GM21423 (cell line): ENCODE results near the gene THRB.

Source experiments
- ATAC-seq: cut with Tn5 transposase; IDR thresholded peaks from one replicate; pipeline ENCODE4 v1.9.1; 2021; ENCODE audit warnings: mild to moderate bottlenecking, moderate library complexity; ENCODE audit not compliant: unreplicated experiment

THRB gene

DNA sequence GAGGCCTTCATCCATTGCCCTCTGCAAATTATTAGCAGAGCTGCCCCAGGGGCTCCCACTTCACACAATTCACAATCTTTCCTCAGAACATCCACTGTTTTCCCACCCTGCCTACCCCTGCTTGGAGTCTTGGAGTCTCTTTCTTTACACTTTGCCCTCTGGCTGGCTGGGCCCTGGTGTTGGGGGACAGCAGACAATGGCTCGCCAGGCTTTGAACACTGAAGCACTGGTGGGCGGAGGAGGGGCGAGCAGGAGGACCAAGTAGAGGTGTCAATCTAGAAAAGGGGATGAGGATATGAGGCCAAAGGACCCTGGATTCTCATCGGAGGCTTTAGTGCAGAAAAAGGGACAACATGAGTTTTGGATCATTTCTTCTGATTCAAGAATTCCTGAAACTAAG, 337.5 kb downstream of the THRB start:
- ATAC-seq, result no peak

- no peak for ATAC-seq
These were observed 338.2 kb downstream of the THRB start for GRCh38 chr3:24156466-24156865.

- ATAC-seq, result no peak
These were observed 339.4 kb downstream of the THRB start for GRCh38 chr3:24155276-24155675.

DNA sequence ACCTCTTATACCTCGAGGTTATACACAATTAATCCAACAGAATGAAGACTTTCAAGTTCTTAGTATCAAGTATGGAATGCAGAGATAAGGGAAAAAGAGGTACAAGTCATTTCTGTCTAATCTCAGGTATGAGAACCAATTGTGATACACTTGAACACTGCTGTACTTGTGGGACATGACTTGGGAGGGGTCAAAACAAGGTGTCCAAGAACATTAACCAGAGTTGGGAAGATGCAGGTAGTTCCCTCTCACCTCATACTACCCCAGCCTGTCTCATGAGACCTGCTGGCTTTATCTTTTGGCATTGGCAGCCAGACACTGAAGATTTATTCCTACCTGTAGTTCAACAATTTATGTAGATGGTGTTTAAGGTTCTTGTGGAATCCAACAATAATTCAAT, 339.9 kb downstream of the THRB start:
- ATAC-seq, result peak; percentile 8

GRCh38 chr3:24154013-24154695, 340.5 kb downstream of the THRB start:
- ATAC-seq, result peak; percentile 67

GRCh38 chr3:24151594-24151993, 343.1 kb downstream of the THRB start:
- ATAC-seq, result no peak

DNA sequence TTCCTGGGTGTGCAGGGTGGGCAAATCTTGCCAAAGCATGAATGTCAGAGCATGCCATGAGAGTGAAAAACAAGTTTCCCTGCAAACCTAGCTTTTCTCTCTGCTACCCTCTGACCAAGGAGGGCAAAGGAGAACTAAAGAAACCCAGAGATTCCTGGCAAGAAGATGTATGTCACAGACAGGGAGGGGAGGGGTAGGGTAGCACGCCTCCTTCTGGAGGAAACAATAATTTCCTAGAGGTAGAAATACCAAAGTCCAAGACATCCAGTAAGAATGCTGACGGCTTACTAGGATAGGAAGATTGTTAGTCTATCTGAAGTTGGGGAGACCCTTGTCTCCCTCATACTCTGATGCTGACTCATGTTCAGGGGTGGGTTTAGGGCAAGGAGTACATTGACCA, 345.6 kb downstream of the THRB start:
- no peak for ATAC-seq

- no peak for ATAC-seq
These were observed 348.4 kb downstream of the THRB start for GRCh38 chr3:24145981-24146822.

GRCh38 chr3:24145481-24145880, 349.2 kb downstream of the THRB start:
- ATAC-seq, result no peak

DNA sequence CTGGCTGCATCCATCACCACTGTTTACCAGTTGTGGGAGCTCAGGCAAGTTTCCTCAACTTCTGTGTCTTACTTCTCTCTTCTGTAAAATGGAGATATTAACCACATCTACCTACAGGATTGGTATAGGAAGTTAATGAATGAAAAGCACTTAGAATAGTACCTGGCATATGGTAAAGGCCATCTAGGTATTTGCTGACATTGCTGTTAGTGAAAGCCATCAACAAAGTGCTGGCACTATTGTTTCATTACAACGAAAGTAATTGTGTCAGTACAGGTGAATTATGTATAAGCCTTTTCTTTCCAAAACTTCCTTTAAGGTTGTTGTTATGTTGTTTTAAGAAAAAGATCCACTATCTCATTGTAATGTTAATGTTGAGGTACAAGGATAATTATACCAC, 352.5 kb downstream of the THRB start:
- no peak for ATAC-seq

DNA sequence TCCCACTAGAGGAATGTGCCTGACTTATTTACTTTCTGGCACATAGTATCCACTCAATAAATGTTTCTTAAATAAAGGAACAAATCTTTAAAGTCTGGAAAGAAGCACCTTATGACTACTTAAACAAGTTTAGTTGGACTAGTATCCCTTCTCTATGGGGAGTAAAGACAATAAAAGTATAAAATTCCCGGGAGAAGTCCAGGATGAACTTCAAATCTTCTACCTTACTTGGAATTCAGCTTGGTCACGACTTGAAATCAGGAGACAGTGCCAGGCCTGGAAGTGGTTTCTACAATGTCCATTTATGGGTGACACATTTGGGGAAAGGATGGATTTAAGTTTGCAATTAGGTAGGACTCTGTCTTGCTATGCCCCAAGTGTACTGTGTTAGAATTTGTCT, 353.1 kb downstream of the THRB start:
- ATAC-seq, result no peak

DNA sequence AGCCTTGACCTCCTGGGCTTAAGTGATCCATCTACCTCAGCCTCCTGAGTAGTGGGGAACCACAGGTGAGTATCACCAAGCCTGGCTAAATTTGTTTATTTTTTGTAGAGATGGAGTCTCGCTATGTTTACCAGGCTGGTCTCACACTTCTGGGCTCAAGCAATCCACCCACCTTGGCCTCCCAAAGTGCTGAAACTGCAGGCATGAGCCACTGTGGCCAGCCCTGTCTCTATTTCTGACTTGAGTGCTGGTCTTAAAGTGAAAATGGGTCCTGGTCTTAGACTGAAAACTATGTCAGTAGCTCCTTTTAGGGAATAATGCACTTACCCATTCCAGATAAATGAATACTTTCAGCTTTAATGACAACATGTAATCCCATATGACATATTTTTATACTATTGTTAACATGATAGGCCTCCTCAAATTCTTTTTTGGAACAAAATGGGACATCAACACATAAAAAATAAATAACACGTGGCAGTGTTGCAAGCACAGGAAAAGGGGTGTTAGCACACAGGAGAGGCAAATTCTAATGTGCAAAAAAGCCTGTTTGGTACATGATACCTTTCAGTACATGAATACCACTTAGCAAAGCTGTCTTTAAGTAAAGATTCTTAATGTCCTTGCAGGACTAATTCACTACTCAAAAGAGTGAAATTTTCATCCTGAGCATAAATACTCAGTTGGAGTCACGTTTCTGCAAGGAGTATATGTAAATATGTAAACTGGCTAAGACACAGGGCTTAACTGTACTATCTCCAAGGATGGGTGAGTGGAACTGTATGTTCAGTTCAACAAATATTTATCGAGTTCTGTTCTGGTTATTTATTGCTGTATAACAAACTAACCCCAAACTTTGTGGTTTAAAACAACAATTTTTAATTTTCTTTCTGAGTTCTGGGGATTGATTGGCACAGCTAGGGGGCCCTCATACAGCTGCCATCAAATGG, 354.9 kb downstream of the THRB start:
- ATAC-seq, result no peak

DNA sequence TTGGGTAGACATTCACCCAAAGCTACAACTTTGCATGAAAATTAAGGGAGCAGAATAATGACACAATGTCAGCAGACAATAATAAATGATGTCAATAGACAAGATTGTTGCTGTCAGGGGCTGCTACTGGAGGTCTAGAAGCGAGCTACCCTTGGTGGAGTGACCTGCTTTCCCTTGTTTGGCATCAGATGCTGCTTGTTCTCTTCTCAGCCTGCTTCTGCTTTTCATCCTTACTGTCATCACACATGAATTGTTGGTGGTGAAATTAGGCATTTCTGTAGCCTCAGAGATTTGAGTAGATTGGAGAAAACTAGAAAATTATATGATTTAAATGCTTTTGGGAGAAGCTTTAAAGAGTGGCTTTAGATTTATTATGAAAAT, 355.8 kb downstream of the THRB start:
- no peak for ATAC-seq

DNA sequence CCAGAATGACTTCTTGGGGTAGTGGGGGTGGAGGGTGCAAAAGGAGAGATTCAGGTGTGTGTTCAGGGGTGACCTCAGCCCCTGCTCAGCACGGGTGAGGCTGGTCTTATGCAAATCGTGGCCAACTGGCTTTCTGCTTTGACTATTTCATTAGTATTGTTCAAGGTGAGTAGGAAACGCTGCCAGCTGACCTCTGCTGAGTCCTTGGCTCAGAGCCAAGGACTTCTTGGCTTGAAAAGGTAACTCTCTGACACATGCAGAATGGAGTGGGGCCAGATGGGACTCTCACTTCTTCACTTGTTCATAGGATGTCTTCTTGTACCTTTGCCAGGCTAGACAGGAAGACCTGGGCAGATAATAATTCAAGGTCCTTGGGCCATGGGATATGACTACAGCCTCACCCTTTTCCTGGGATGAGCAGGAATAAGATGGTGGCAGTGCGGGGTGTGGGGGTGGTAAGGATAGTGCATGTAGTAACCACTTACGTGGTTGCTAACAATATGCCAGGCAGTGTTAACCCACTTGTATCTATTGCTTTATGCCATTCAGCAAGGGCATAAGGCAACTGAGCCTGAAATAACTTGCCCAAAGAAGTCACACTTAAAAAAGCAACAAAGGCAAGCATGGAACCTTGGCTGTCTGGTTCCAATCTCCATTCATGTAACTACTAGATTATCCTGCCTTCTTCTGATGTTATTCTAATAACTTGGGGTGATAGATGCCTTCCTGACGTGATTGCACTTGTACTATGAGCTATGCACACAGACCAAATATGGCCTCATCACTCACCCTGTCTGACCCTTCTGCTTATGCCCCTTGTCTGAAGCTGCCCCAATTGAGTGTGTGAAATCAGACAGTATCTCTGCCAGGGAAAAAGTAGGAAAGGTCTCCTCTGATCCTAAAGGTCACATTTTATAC, 356.4 kb downstream of the THRB start:
- no peak for ATAC-seq

- ATAC-seq, result no peak
These were observed 357.3 kb downstream of the THRB start for GRCh38 chr3:24137334-24137733.

DNA sequence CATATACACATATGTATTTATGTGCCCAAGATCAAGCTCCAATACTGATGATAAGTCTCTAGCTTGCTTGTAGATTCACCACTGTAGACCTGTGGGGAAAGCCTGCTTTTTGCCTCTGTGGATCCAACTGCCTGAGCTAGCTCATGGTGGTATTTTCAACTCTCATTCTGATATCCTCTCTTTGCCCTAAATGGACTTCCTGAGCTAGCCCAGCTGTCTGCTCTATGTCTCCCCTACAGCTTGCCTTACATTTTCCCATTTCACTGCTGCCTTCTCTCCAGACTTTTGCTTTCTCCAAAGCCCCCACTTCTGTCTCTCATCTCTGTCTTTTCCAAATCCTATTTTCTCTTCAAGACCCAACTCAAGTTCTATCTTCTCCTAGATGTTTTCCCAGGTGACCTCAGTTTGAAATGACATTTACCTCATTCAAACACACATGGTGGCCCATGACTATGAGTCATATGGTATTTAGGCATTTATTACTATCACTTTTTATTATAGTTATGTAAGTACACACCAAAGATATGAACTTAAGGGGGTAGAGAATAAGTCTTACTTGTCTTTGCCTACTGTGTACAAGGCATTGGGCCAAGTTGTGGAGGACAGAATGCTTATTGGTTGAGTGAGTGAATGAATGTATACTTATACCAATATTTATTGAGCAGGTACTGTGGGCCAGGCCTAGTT, 357.9 kb downstream of the THRB start:
- no peak for ATAC-seq

DNA sequence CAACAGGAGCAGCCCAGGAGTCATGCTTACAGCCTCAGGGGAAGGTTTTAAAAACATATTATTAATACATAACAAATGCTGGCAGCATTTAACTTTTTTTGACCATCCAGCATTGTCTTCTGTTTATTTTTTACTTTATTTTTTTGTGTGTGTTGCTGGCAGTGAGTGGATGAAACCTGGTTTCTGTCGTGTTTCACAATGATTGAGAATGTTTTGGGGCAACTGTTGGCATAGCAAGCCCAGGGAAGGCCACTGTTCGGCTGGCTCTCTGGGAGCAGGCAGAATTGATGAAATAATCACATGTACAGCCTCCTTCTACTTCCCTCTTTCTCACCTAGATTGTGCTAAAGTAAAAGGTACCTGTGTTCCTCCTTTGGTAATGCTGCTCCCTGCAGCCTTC, 359.4 kb downstream of the THRB start:
- ATAC-seq, result no peak

GRCh38 chr3:24133942-24134341, 360.7 kb downstream of the THRB start:
- no peak for ATAC-seq

DNA sequence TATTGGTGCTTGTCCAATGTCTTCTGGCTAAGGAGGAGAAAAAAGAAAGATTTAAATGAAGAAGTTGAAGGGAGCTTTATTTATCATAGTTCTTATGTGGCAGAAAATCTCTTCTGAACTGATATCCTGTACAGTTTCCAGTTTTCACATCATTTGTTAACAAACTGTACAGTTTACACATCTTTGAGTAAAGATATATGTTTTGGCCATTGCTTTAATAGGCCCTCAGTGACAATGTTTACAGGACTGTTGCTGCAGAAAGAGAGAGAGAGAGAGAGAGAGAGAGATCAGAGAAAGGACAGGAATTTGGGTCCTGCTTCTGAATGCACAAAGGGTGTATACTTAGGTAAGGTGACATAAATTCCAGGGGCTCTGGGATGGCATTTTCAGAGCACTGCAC, 361.2 kb downstream of the THRB start:
- no peak for ATAC-seq

- ATAC-seq, result no peak
These were observed 365.1 kb downstream of the THRB start for GRCh38 chr3:24129549-24129948.
